Upper lobe of left lung (tissue), 4 donors: ENCODE results near the gene RBM4.

ENCODE experiments used
- POLR2A ChIP-seq, 4 donors: fragments of 450-650 bp; IDR thresholded peaks; one replicate each; pipeline ENCODE4 v1.5.1; 2016 to 2017; ENCODE audit warnings: antibody characterized with exemption in 4 of 4, mild to moderate bottlenecking in 2 of 4
- TF ChIP-seq, protein P1 (sequence below), 6 experiments: fragments of 450-650 bp in 4 of 6; fragments of 200-600 bp in 2 of 6; sonication (generic) in 2 of 6; IDR thresholded peaks; one replicate each; pipeline ENCODE4 v1.5.1; 2016 to 2019; ENCODE audit warnings: antibody characterized with exemption in 6 of 6

DNA sequence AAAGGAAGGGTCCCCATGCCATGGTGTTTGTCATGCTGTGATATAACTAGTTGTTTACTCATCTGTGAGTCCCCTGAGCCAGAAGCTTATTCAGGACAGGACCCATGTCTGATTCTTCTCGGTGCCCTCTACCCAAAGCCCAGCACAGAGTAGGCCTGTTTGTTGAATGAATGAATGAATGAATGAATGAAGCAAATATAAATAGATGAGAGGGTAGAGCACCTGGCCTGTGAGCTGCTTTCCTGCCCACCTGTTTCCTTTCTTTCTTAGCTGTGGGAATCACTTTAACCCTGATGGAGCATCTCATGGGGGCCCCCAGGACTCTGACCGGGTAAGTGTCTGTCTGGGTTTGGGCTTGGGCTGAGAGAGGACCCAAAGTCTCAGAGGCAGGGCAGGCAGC, 38.3 kb upstream of the RBM4 start:
- TF ChIP-seq, protein P1, sequence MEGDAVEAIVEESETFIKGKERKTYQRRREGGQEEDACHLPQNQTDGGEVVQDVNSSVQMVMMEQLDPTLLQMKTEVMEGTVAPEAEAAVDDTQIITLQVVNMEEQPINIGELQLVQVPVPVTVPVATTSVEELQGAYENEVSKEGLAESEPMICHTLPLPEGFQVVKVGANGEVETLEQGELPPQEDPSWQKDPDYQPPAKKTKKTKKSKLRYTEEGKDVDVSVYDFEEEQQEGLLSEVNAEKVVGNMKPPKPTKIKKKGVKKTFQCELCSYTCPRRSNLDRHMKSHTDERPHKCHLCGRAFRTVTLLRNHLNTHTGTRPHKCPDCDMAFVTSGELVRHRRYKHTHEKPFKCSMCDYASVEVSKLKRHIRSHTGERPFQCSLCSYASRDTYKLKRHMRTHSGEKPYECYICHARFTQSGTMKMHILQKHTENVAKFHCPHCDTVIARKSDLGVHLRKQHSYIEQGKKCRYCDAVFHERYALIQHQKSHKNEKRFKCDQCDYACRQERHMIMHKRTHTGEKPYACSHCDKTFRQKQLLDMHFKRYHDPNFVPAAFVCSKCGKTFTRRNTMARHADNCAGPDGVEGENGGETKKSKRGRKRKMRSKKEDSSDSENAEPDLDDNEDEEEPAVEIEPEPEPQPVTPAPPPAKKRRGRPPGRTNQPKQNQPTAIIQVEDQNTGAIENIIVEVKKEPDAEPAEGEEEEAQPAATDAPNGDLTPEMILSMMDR (IDR thresholded peaks at IDR 0.05): no peak
- TF ChIP-seq POLR2A (IDR thresholded peaks at IDR 0.05): no peak
